GM19455 (cell line): ENCODE data around the gene CDC42EP2.

Source experiments
- ATAC-seq: cut with Tn5 transposase; IDR thresholded peaks from one replicate; pipeline ENCODE4 v1.9.1; 2021; ENCODE audit not compliant: unreplicated experiment

Gene CDC42EP2

GRCh38 chr11:65314501-65315203 is at the start of gene CDC42EP2:
CDC42EP2 (plus strand) TSS chr11:65314866; CDS start chr11:65320899, 6,033 bp downstream.
- peak; percentile 71 for ATAC-seq

GRCh38 chr11:65266210-65266609 is 48.5 kb upstream of the CDC42EP2 start:
- no peak for ATAC-seq

GRCh38 chr11:65274735-65275682 is 39.7 kb upstream of the CDC42EP2 start:
- no peak for ATAC-seq

GRCh38 chr11:65275906-65276305 is 38.8 kb upstream of the CDC42EP2 start:
- no peak for ATAC-seq

- no peak for ATAC-seq
Measured at GRCh38 chr11:65277631-65278277, 36.9 kb upstream of the CDC42EP2 start.

GRCh38 chr11:65278356-65278755 is 36.3 kb upstream of the CDC42EP2 start:
- ATAC-seq, result no peak

- ATAC-seq, result no peak
Measured at GRCh38 chr11:65279279-65279678, 35.4 kb upstream of the CDC42EP2 start.

- ATAC-seq, result no peak
Measured at GRCh38 chr11:65279741-65280440, 34.8 kb upstream of the CDC42EP2 start.

- no peak for ATAC-seq
Measured at GRCh38 chr11:65280646-65281045, 34.0 kb upstream of the CDC42EP2 start.

GRCh38 chr11:65286686-65287085 is 28.0 kb upstream of the CDC42EP2 start:
- no peak for ATAC-seq

GRCh38 chr11:65287601-65288000 is 27.1 kb upstream of the CDC42EP2 start:
- ATAC-seq, result no peak

GRCh38 chr11:65288706-65289536 is 25.7 kb upstream of the CDC42EP2 start:
- no peak for ATAC-seq

GRCh38 chr11:65290448-65291165 is 24.1 kb upstream of the CDC42EP2 start:
- no peak for ATAC-seq

- no peak for ATAC-seq
Measured at GRCh38 chr11:65291613-65292012, 23.1 kb upstream of the CDC42EP2 start.

GRCh38 chr11:65292890-65293289 is 21.8 kb upstream of the CDC42EP2 start:
- no peak for ATAC-seq

- ATAC-seq, result no peak
Measured at GRCh38 chr11:65293909-65294381, 20.7 kb upstream of the CDC42EP2 start.

GRCh38 chr11:65295001-65295400 is 19.7 kb upstream of the CDC42EP2 start:
- ATAC-seq, result no peak

- no peak for ATAC-seq
Measured at GRCh38 chr11:65295571-65296341, 18.9 kb upstream of the CDC42EP2 start.
